Measurements from ENCODE around the gene EZR.

GRCh38 chr6:158739673-158740072, 79.5 kb downstream of the EZR start:
- TF ChIP-seq POLR2A (IDR thresholded peaks at IDR 0.05): no peak
- TF ChIP-seq CTCF (IDR thresholded peaks at IDR 0.05): no peak
